Measurements from ENCODE around the gene NAV3. TPM values are rescaled to one million over a fixed set of nuclear protein-coding genes. Genes with fewer than 3 reads are reported as not detected.

The NAV3 gene
- total and polyA plus RNA-seq, 2 of the 4 experiments (the other 2 are of a cell fraction) = 25.5 to 106 TPM

- dilution Hi-C loops (cut with HindIII; ENCODE audit: low sequenced_read_pairs, unreplicated experiment) = no loop called here
- H2AK9ac ChIP-seq (replicated peaks; ENCODE audit: low read depth, low read length, poor library complexity) = no peak overlapping the region
- no peak overlapping the region for H2AFZ ChIP-seq (replicated peaks; ENCODE audit: low read length, poor library complexity)
- H2BK15ac ChIP-seq (ENCODE audit: low read depth, low read length) = no peak overlapping the region
- no peaks in the 10 kb centered on the region; the same call in 1 of the 2 replicates for H3K9me1 ChIP-seq (ENCODE audit: insufficient read depth, low read length)
- no peak overlapping the region for H2BK120ac ChIP-seq (ENCODE audit: low read depth, low read length)
- intact Hi-C loops (cut with micrococcal nuclease) = no loop called here
- no peak overlapping the region for H3K23ac ChIP-seq (ENCODE audit: low read depth, low read length)
- H3K27me3 ChIP-seq (ENCODE audit: control insufficient read depth, insufficient read depth, low read length) = no peaks in the 10 kb centered on the region
- no peak overlapping the region; the same call in 1 of the 2 replicates for H3K4me2 ChIP-seq (ENCODE audit: low read depth, low read length)
- peaks cover 6 to 12% of the 10 kb centered on the region in 2 experiments; a peak in 3 of 4 replicates for H3K79me1 ChIP-seq (ENCODE audit: low read depth in 1 of 2, low read length in 2 of 2)
- H4K8ac ChIP-seq (ENCODE audit: low read depth in 2 of 2, low read length in 2 of 2) = no peak overlapping the region; a peak in 1 of 4 replicates
- no peak overlapping the region for H4K91ac ChIP-seq (ENCODE audit: insufficient read depth, low read depth, low read length)
- H3K4me1 ChIP-seq (ENCODE audit: control insufficient read depth, insufficient read depth, low read length) = peaks cover 6% of the 10 kb centered on the region; the same call in 1 of the 2 replicates
- H2BK5ac ChIP-seq (ENCODE audit: low read depth, low read length, poor library complexity, severe bottlenecking) = peak overlapping the region; percentile 46
- no peak overlapping the region for H2BK20ac ChIP-seq (ENCODE audit: low read depth, low read length)
- 0 out of 2 replicates have a peak overlapping the region, but pooled peaks have one; percentile 17 for H3K14ac ChIP-seq (replicated peaks; ENCODE audit: low read depth, low read length)
- H3K27ac ChIP-seq (ENCODE audit: insufficient read depth, low read length) = no peak overlapping the region
- H3K36me3 ChIP-seq (ENCODE audit: control insufficient read depth, insufficient read depth, low read length) = no peaks in the 10 kb centered on the region; the same call in 1 of the 2 replicates
- in situ Hi-C loops (cut with MboI; ENCODE audit: low sequenced_read_pairs) = loop anchor here (25.0 kb wide), 1 partner anchor 1171 kb away; no protein-coding TSS in a partner anchor
- CTCF ChIA-PET = interaction anchor here (0.6 kb wide), 1 partner anchor 192 kb away, joined by 4 read pairs; no protein-coding TSS in a partner anchor
- TF ChIP-seq FOS (IDR thresholded peaks at IDR 0.05; ENCODE audit: low read depth, low read length) (no peak), RAD21 (IDR thresholded peaks at IDR 0.05; ENCODE audit: low read length) (no peak), USF2 (IDR thresholded peaks at IDR 0.05; ENCODE audit: low read depth, low read length) (no peak)
- no CpG with 5 or more reads among the region's 1 CpG for WGBS, 2 experiments (ENCODE audit: extremely low coverage in 2 of 2, insufficient read length in 1 of 2)
- H3K18ac ChIP-seq (ENCODE audit: low read depth, low read length) = peak overlapping the region; percentile 80; the same call in 1 of the 2 replicates
- POLR2A ChIA-PET (ENCODE audit: unreplicated experiment) = no interaction called here
- H2AK5ac ChIP-seq (ENCODE audit: low read depth, low read length) = no peak overlapping the region
- H4K20me1 ChIP-seq (ENCODE audit: insufficient read depth, low read length) = no peaks in the 10 kb centered on the region
- peak overlapping the region; percentile 41; the same call in 1 of the 2 replicates for H4K5ac ChIP-seq (ENCODE audit: low read depth, low read length)
- ATAC-seq (ENCODE audit: low read depth) (no peak), DNase-seq (peak; percentile 47)
- no TSS peak for BruUV-seq (replicated peaks)
- H3K4ac ChIP-seq (ENCODE audit: low read depth, low read length) = peak overlapping the region; percentile 48; the same call in 1 of the 2 replicates
- H3K9ac ChIP-seq (ENCODE audit: low read depth, low read length) = no peak overlapping the region
- no peaks in the 10 kb centered on the region for H3K9me3 ChIP-seq (ENCODE audit: control insufficient read depth, insufficient read depth, low read length)
- no peak overlapping the region for H3K56ac ChIP-seq (ENCODE audit: extremely low read depth, insufficient read depth, low read length)
- H3K4me3 ChIP-seq (ENCODE audit: insufficient read depth, low read depth, low read length) = no peak overlapping the region
Measured at GRCh38 chr12:78191611-78192010, 360.9 kb downstream of the NAV3 start.

Data from IMR-90 (cell line).